K562 (cell line): ENCODE results near the gene KCNF1. TPM values are rescaled to one million over a fixed set of nuclear protein-coding genes. Genes with fewer than 3 reads are reported as not detected.

Source experiments
- ATAC-seq: fragments of 200-7000 bp; cut with Tn5 transposase; 3 replicates; pipeline ENCODE4 v1.9.1; 2020; ENCODE audit warnings: moderate library complexity
- BruUV-seq: library from RNA; stranded (reverse); fragments of 400-500 nt; replicated peaks from 2 replicates; lab custom pipeline; 2021; lab: Mats Ljungman, UMichigan
- CTCF ChIA-PET: fragments of 300-600 bp; formaldehyde crosslinking; extraction: SDS; loops from one replicate; lab custom pipeline; 2021; ENCODE audit warnings: low intra/inter-chr PET ratio; lab: Yijun Ruan, JAX
- POLR2A ChIA-PET: fragments of 300-600, 350-650 bp; sonication (Branson Sonifier 250); formaldehyde crosslinking; extraction: SDS; loops from one replicate; lab custom pipeline; 2021; ENCODE audit warnings: antibody characterized with exemption, inconsistent platforms; lab: Yijun Ruan, JAX
- DNase-seq, 4 experiments: peaks; one replicate each; pipeline versions ENCODE4 v3.0.0 to v3.0.0-alpha.2; 2011 to 2018; ENCODE audit warnings: low spot score in 3 of 4, mixed read lengths in 3 of 4; ENCODE audit errors: extremely low read depth in 1 of 4
- FAIRE-seq: peaks from 2 replicates; lab custom pipeline; 2011; peaks lifted over from hg19 to GRCh38; lab: Jason Lieb, UNC
- H2AFZ ChIP-seq: 2 replicates; pipeline ENCODE4 v1.6.0; 2011; ENCODE audit warnings: low read depth, low read length, control low read depth, inconsistent platforms
- H3K27ac ChIP-seq: fragments of 200-600 bp; 3 replicates; pipeline ENCODE4 v1.8.0; 2011; ENCODE audit warnings: low read depth, mild to moderate bottlenecking, control low read depth, inconsistent platforms, low read length, moderate library complexity, mixed read lengths; ENCODE audit errors: extremely low read depth
- H3K27me3 ChIP-seq, 2 experiments: fragments of 300-600 bp in 1 of 2; 2 replicates in 1 of 2; 3 replicates in 1 of 2; pipeline versions ENCODE4 v1.6.0 to v1.8.0; 2011; ENCODE audit warnings: inconsistent platforms in 2 of 2, low read length in 2 of 2, mild to moderate bottlenecking in 1 of 2, mixed read lengths in 1 of 2, moderate library complexity in 1 of 2; ENCODE audit not compliant: control insufficient read depth in 2 of 2, insufficient read depth in 2 of 2
- H3K36me3 ChIP-seq: fragments of 300-600 bp; 3 replicates; pipeline ENCODE4 v1.8.0; 2011; ENCODE audit warnings: mild to moderate bottlenecking, low read length, inconsistent platforms; ENCODE audit not compliant: control insufficient read depth, insufficient read depth
- H3K4me1 ChIP-seq, 2 experiments: fragments of 200-600 bp in 1 of 2; replicated peaks in 1 of 2; 2 replicates in 1 of 2; 3 replicates in 1 of 2; pipeline versions ENCODE4 v1.5.1 to v1.8.0; 2011; ENCODE audit warnings: inconsistent platforms in 2 of 2, low read length in 2 of 2, mild to moderate bottlenecking in 1 of 2, mixed read lengths in 1 of 2, moderate library complexity in 1 of 2; ENCODE audit not compliant: control insufficient read depth in 2 of 2, insufficient read depth in 2 of 2
- H3K4me2 ChIP-seq: 2 replicates; pipeline ENCODE4 v1.6.1; 2011; ENCODE audit warnings: low read length, control low read depth, inconsistent platforms, mixed read lengths; ENCODE audit not compliant: insufficient read depth
- H3K4me3 ChIP-seq: fragments of 200-600 bp; sonication (generic), shearing (Covaris generic); 2 replicates; pipeline ENCODE4 v1.5.1; 2016; ENCODE audit warnings: control low read depth, inconsistent platforms
- H3K79me2 ChIP-seq: fragments of 200-600 bp; 3 replicates; pipeline ENCODE4 v1.8.0; 2011; ENCODE audit warnings: low read length, inconsistent platforms; ENCODE audit not compliant: control insufficient read depth, insufficient read depth
- H3K9ac ChIP-seq, 2 experiments: 2 replicates each; pipeline versions ENCODE4 v1.6.0 to v1.6.1; 2011; ENCODE audit warnings: low read depth in 2 of 2, low read length in 2 of 2, control low read depth in 1 of 2, inconsistent platforms in 1 of 2, mild to moderate bottlenecking in 1 of 2, mixed read lengths in 1 of 2; ENCODE audit not compliant: insufficient read depth in 1 of 2
- H3K9me1 ChIP-seq: one replicate; pipeline ENCODE4 v1.6.0; 2011; ENCODE audit warnings: inconsistent platforms, mild to moderate bottlenecking, low read length, moderate library complexity; ENCODE audit not compliant: control insufficient read depth, insufficient read depth
- H3K9me3 ChIP-seq: replicated peaks from 2 replicates; pipeline ENCODE4 v1.5.1; 2011; ENCODE audit warnings: low read depth, low read length, inconsistent platforms; ENCODE audit not compliant: control insufficient read depth, insufficient read depth
- H4K20me1 ChIP-seq: replicated peaks from 2 replicates; pipeline ENCODE4 v1.6.1; 2011; ENCODE audit warnings: low read length, inconsistent platforms, mixed read lengths; ENCODE audit not compliant: control insufficient read depth, insufficient read depth
- ELF1 ChIP-seq: fragments of 200-800 bp; sonication (Bioruptor generic); IDR thresholded peaks from 2 replicates; pipeline ENCODE4 v1.6.1; 2016; ENCODE audit warnings: missing genetic modification characterization, missing compliant biosample characterization
- GABPA ChIP-seq: fragments of 200-800 bp; sonication (Bioruptor generic); conservative IDR thresholded peaks from 2 replicates; pipeline ENCODE4 v1.6.1; 2016; ENCODE audit warnings: low read depth, missing genetic modification characterization, missing compliant biosample characterization
- MXD1 ChIP-seq: fragments of 250-450 bp; sonication (Bioruptor Pico); IDR thresholded peaks from 2 replicates; pipeline ENCODE4 v1.8.0; 2021; ENCODE audit warnings: borderline replicate concordance, mild to moderate bottlenecking, moderate library complexity; ENCODE audit not compliant: poor library complexity, severe bottlenecking
- NFIX ChIP-seq: fragments of 250-450 bp; sonication (Bioruptor Pico); IDR thresholded peaks from 2 replicates; pipeline ENCODE4 v1.4.0; 2020; ENCODE audit warnings: low read depth, mild to moderate bottlenecking, moderate library complexity
- POLR2H ChIP-seq: IDR thresholded peaks from 2 replicates; pipeline ENCODE4 v1.6.1; 2016; ENCODE audit warnings: missing genetic modification characterization, low read depth, mild to moderate bottlenecking, control low read depth, missing compliant biosample characterization, moderate library complexity
- RBM25 ChIP-seq: fragments of 200-400 bp; formaldehyde crosslinking; IDR thresholded peaks from 2 replicates; pipeline ENCODE4 v1.6.1; 2018; ENCODE audit warnings: low read length, low read depth, moderate library complexity; ENCODE audit not compliant: severe bottlenecking
- ZKSCAN3 ChIP-seq: fragments of 250-450 bp; sonication (Bioruptor Pico); IDR thresholded peaks from 2 replicates; pipeline ENCODE4 v1.4.0; 2020
- ZNF583 ChIP-seq: fragments of 250-450 bp; sonication (Bioruptor Pico); IDR thresholded peaks from 2 replicates; pipeline ENCODE4 v1.4.0; 2020
- ZNF586 ChIP-seq: fragments of 450-650 bp; formaldehyde crosslinking; conservative IDR thresholded peaks from 2 replicates; pipeline ENCODE4 v1.4.0; 2020; ENCODE audit warnings: mild to moderate bottlenecking, moderate library complexity
- ZNF780A ChIP-seq: fragments of 250-450 bp; sonication (Bioruptor Pico); IDR thresholded peaks from 2 replicates; pipeline ENCODE4 v1.5.0; 2021; ENCODE audit warnings: mild to moderate bottlenecking
- WGBS: fragments of 100-300 bp; shearing (Covaris generic); methylation state at CpG from one replicate; pipeline ENCODE4 v1.1.6; 2016; ENCODE audit warnings: low coverage, mixed read lengths; ENCODE audit not compliant: insufficient coverage; ENCODE audit errors: missing lambda C conversion rate; 5-methylcytosine and 5-hydroxymethylcytosine counted together
- in situ Hi-C: fragments of 300-500 bp; cut with MboI; formaldehyde crosslinking; loops from 4 replicates; pipeline ENCODE4 v1.15.0; 2018; ENCODE audit warnings: inconsistent platforms, mixed read lengths
- intact Hi-C: fragments of 100-400 bp; cut with micrococcal nuclease; formaldehyde crosslinking; loops from 2 replicates; pipeline ENCODE4 v1.14.2; 2022
- polyA plus RNA-seq, 8 experiments: library from polyadenylated mRNA; depleted of rRNA in 4 of 8; stranded (reverse) in 5 of 8; unstranded in 3 of 8; fragments of >200 nt; fragmentation: Nextera tagmentation in 2 of 8; fragmentation: Illumina TruSeq in 1 of 8; extraction: Ambion mirVana in 2 of 8; extraction: Trizol in 1 of 8; gene quantifications; 2 replicates each; pipeline versions ENCODE4 v1.2.1 to v1.2.3, GENCODE V29; 2011 to 2014; ENCODE audit warnings: inconsistent platforms in 1 of 8, missing spikeins in 1 of 8
- total RNA-seq, 7 experiments: library from RNA; depleted of rRNA in 6 of 7; stranded (reverse); fragments of >200 nt in 6 of 7; fragmentation: Illumina TruSeq in 2 of 7; extraction: Trizol in 2 of 7; gene quantifications; 2 replicates each; pipeline versions ENCODE4 v1.2.1 to v1.2.3, GENCODE V29; 2011 to 2021; ENCODE audit warnings: low replicate concordance in 1 of 7
- TF ChIP-seq, protein P1 (sequence below): sonication (generic); formaldehyde crosslinking; IDR thresholded peaks from 2 replicates; pipeline ENCODE4 v1.4.0; 2020; ENCODE audit warnings: mild to moderate bottlenecking, missing genetic modification reagents

Gene KCNF1
- total and polyA plus RNA-seq, 9 of the 15 experiments (the other 6 are each of a cell fraction or from before 2014, with no cell fraction given) = not detected

GRCh38 chr2:10865841-10866240, 45.9 kb upstream of the KCNF1 start:
- no peak overlapping the region for H3K27ac ChIP-seq
- H3K9me3 ChIP-seq = no peaks in the 10 kb centered on the region
- H3K36me3 ChIP-seq = no peaks in the 10 kb centered on the region
- ChIA-PET POLR2A (interaction anchor here (1.0 kb wide), 1 partner anchor 23 kb away, joined by 5 read pairs; no protein-coding TSS in a partner anchor), CTCF (no interaction called here)
- H2AFZ ChIP-seq = no peak overlapping the region
- H3K4me1 ChIP-seq = no peaks in the 10 kb centered on the region
- H3K79me2 ChIP-seq = no peaks in the 10 kb centered on the region
- no peaks in the 10 kb centered on the region for H3K9me1 ChIP-seq
- TF ChIP-seq, protein P1, sequence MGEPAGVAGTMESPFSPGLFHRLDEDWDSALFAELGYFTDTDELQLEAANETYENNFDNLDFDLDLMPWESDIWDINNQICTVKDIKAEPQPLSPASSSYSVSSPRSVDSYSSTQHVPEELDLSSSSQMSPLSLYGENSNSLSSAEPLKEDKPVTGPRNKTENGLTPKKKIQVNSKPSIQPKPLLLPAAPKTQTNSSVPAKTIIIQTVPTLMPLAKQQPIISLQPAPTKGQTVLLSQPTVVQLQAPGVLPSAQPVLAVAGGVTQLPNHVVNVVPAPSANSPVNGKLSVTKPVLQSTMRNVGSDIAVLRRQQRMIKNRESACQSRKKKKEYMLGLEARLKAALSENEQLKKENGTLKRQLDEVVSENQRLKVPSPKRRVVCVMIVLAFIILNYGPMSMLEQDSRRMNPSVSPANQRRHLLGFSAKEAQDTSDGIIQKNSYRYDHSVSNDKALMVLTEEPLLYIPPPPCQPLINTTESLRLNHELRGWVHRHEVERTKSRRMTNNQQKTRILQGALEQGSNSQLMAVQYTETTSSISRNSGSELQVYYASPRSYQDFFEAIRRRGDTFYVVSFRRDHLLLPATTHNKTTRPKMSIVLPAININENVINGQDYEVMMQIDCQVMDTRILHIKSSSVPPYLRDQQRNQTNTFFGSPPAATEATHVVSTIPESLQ (CRISPR knock-in tag) = no peak
- intact Hi-C loops = no loop called here
- in situ Hi-C loops = no loop called here
- ATAC-seq = no peak
- H3K4me3 ChIP-seq = no peak overlapping the region
- BruUV-seq = no TSS peak
- DNase-seq = no peak
- peaks cover 35 to 63% of the 10 kb centered on the region in 2 experiments for H3K27me3 ChIP-seq
- WGBS = 0% methylated on average over 10 of the region's 10 CpGs
- no peak overlapping the region for H3K9ac ChIP-seq
- no peak for FAIRE-seq
- no peak overlapping the region for H3K4me2 ChIP-seq
- H4K20me1 ChIP-seq = 0 out of 2 replicates have a peak, but pooled peaks cover 1% of the 10 kb centered on the region

DNA sequence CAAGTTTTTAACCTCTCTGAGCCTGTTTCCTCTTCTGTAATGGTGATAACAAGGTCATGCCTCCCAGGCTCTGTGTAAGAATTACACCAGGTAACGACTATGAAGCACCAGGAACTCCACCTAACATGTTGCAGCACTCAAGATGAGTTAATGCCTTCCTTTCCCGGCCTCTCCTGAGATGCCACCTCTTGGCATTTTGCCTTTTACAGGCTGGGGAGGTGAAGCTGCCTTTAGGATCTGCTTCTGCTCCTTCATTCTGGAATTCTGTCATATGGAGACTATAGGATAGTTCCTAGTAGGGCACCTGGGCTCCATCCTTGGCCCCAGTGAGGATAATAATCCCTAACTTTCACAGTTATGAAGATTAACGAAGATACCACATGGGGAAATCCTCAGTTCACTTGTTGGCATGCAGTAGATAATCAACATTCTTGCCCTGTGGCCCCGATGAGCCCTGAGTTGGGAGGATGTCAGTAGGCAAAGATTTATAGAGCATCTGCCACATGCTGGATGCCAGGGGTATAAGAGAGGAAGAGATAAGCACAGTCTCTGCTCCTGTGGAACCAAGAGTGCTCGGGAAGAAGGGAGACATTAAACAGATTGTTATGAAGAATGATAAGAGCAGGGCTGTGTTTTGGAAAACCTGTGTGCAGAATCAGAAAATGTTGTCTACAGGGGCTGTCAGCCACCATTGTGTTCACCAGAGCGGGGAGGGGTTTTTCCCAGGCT, 43.9 kb upstream of the KCNF1 start:
- Histone ChIP-seq H3K27me3 (peaks cover 21 to 44% of the 10 kb centered on the region in 2 experiments), H3K4me2 (no peak overlapping the region), H3K27ac (no peak overlapping the region), H3K9me1 (no peaks in the 10 kb centered on the region), H4K20me1 (no peaks in the 10 kb centered on the region), H3K4me1 (no peaks in the 10 kb centered on the region), H3K4me3 (no peak overlapping the region), H3K9ac (no peak overlapping the region), H3K9me3 (no peaks in the 10 kb centered on the region; the same call in 1 of the 2 replicates), H3K79me2 (no peaks in the 10 kb centered on the region), H3K36me3 (no peaks in the 10 kb centered on the region), H2AFZ (no peak overlapping the region)
- intact Hi-C loops (no loop called here), in situ Hi-C loops (no loop called here)
- DNase-seq (no peak), ATAC-seq (no peak), FAIRE-seq (no peak)
- ChIA-PET CTCF (no interaction called here), POLR2A (interaction anchor here (0.6 to 1.2 kb wide), 3 partner anchors 21 to 124 kb away, joined by 4 read pairs; no protein-coding TSS in a partner anchor)
- no TSS peak for BruUV-seq
- 3% methylated on average over 6 of the region's 6 CpGs for WGBS
- TF ChIP-seq POLR2H (tag) (no peak), ZNF583 (CRISPR knock-in tag) (no peak), NFIX (CRISPR knock-in tag) (no peak), GABPA (tag) (no peak), ZKSCAN3 (CRISPR knock-in tag) (no peak), ZNF780A (CRISPR knock-in tag) (no peak), ZNF586 (CRISPR knock-in tag) (no peak), MXD1 (CRISPR knock-in tag) (no peak), ELF1 (no peak), RBM25 (no peak)
